Psoas muscle (tissue), 8 donors: ENCODE results near the gene ROGDI. TPM values are rescaled to one million over a fixed set of nuclear protein-coding genes. Genes with fewer than 3 reads are reported as not detected.

Source experiments
- ATAC-seq, 4 donors: fragments of 200-7000 bp; cut with Tn5 transposase; one replicate each; pipeline ENCODE4 v1.9.1; 2020; ENCODE audit warnings: moderate library complexity in 3 of 4, mild to moderate bottlenecking in 2 of 4
- DNase-seq, 2 donors: peaks; one replicate each; pipeline ENCODE4 v3.0.0-alpha.2; 2020
- H3K27ac ChIP-seq: fragments of 200-600 bp; one replicate; pipeline ENCODE4 v1.8.0; 2022
- H3K27me3 ChIP-seq, 3 donors: fragments of 200-600 bp in 1 of 3; one replicate each; pipeline versions ENCODE4 v1.6.1 to v1.8.0; 2013 to 2022; ENCODE audit warnings: low read length in 2 of 3, mild to moderate bottlenecking in 2 of 3, moderate library complexity in 1 of 3; ENCODE audit not compliant: insufficient read depth in 3 of 3
- H3K36me3 ChIP-seq, 2 donors: fragments of 200-600 bp in 1 of 2; one replicate each; pipeline versions ENCODE4 v1.6.1 to v1.8.0; 2013 to 2022; ENCODE audit warnings: low read depth in 1 of 2, mild to moderate bottlenecking in 1 of 2, moderate library complexity in 1 of 2; ENCODE audit not compliant: insufficient read depth in 1 of 2
- H3K4me1 ChIP-seq: fragments of 200-600 bp; one replicate; pipeline ENCODE4 v1.8.0; 2022
- H3K4me3 ChIP-seq: fragments of 200-600 bp; one replicate; pipeline ENCODE4 v1.8.0; 2022; ENCODE audit warnings: mild to moderate bottlenecking
- H3K9me3 ChIP-seq: fragments of 200-600 bp; one replicate; pipeline ENCODE4 v1.8.0; 2022
- CTCF ChIP-seq: fragments of 200-600 bp; IDR thresholded peaks from one replicate; pipeline ENCODE4 v1.8.0; 2022; ENCODE audit warnings: antibody characterized with exemption
- WGBS, 3 donors: extraction: QIAGEN DNeasy Blood & Tissue Kit; methylation state at CpG; one replicate each; pipeline versions ENCODE4 v1.1.6 to v1.1.7; 2013; 5-methylcytosine and 5-hydroxymethylcytosine counted together
- intact Hi-C, 2 donors: fragments of 100-400 bp; cut with DNase I; formaldehyde crosslinking; loops; one replicate each; pipeline versions ENCODE4 v1.11.0 to v1.14.2; 2022
- polyA plus RNA-seq, 3 donors: library from polyadenylated mRNA; stranded (reverse); fragments of 200-250 nt; gene quantifications; one replicate each; pipeline ENCODE4 v1.2.3, GENCODE V29; 2013
- total RNA-seq, 4 donors: library from RNA; stranded (reverse); fragmentation: NEBNext Ultra II Directional in 2 of 4; extraction: Animal tissue kit (Norgen Biotek cat#: 25700) in 2 of 4; gene quantifications; one replicate each; pipeline versions ENCODE4 v1.2.1 to v1.2.4, GENCODE V29; 2021 to 2023
- donor health status: healthy with polysubstance abuse.
- donor health status: DM: no; HTN: no; CAD: no; lungs with moderate emphysema.
- donor health status: Bipolar disorder and iron deficiency.
- donor health status: healthy.
- donor health status: DM: yes; HTN: yes; CAD: no.
- donor health status: DM: no; HTN: no; CAD: no.
- donor health status: DM: no; HTN: no; CAD: no.
- donor health status: DM: yes; HTN: yes; CAD: no.

The ROGDI gene
- total and polyA plus RNA-seq, 7 donors, result 13.2 to 44.0 (median 17.3) TPM

GRCh38 chr16:4790871-4791270 is 11.6 kb downstream of the ROGDI start:
- DNase-seq (no peak), ATAC-seq (no peak)
- intact Hi-C loops, result no loop called here
- Histone ChIP-seq H3K4me1 (no peaks in the 10 kb centered on the region), H3K27ac (no peak overlapping the region), H3K36me3 (no peaks in the 10 kb centered on the region), H3K4me3 (no peak overlapping the region), H3K27me3 (no peaks in the 10 kb centered on the region), H3K9me3 (no peaks in the 10 kb centered on the region)
- no peak for TF ChIP-seq CTCF
- whole genome bisulfite sequencing, 3 donors, result 60 to 62% (median 61%) methylated on average over 10 of the region's 10 CpGs

- TF ChIP-seq CTCF, result no peak
- no peak for DNase-seq
- H3K27me3 ChIP-seq, result no peaks in the 10 kb centered on the region
- intact Hi-C loops, result no loop called here
- no peak overlapping the region for H3K4me3 ChIP-seq
- no peaks in the 10 kb centered on the region for H3K9me3 ChIP-seq
- H3K36me3 ChIP-seq, result no peaks in the 10 kb centered on the region
- no peaks in the 10 kb centered on the region for H3K4me1 ChIP-seq
- H3K27ac ChIP-seq, result no peak overlapping the region
- ATAC-seq, result no peak
- whole genome bisulfite sequencing, 3 donors, result 76 to 82% (median 80%) methylated on average over 10 of the region's 10 CpGs
Observed at GRCh38 chr16:4790261-4790660, 12.2 kb downstream of the ROGDI start.

GRCh38 chr16:4788910-4789309 is 13.5 kb downstream of the ROGDI start:
- no peak for TF ChIP-seq CTCF
- Histone ChIP-seq H3K36me3 (no peaks in the 10 kb centered on the region), H3K4me3 (no peak overlapping the region), H3K9me3 (no peaks in the 10 kb centered on the region), H3K27me3 (no peaks in the 10 kb centered on the region), H3K27ac (no peak overlapping the region), H3K4me1 (no peaks in the 10 kb centered on the region)
- intact Hi-C loops, result no loop called here
- DNase-seq, result no peak
- no peak for ATAC-seq
- 90 to 92% (median 91%) methylated on average over 7 of the region's 7 CpGs for WGBS, 3 donors

GRCh38 chr16:4788489-4788889 is 13.9 kb downstream of the ROGDI start:
- intact Hi-C loops, result no loop called here
- 57 to 70% (median 58%) methylated on average over 9 of the region's 9 CpGs for WGBS, 3 donors

More at GRCh38 chr16:4788489-4788889, 13.9 kb downstream of the ROGDI start:
- ATAC-seq (no peak), DNase-seq (no peak)
- Histone ChIP-seq H3K9me3 (no peaks in the 10 kb centered on the region), H3K27me3 (no peaks in the 10 kb centered on the region), H3K36me3 (no peaks in the 10 kb centered on the region), H3K4me1 (no peaks in the 10 kb centered on the region), H3K27ac (no peak overlapping the region), H3K4me3 (no peak overlapping the region)
- no peak for TF ChIP-seq CTCF
